ENCODE measurements around the gene SOHLH1.

Gene SOHLH1

DNA sequence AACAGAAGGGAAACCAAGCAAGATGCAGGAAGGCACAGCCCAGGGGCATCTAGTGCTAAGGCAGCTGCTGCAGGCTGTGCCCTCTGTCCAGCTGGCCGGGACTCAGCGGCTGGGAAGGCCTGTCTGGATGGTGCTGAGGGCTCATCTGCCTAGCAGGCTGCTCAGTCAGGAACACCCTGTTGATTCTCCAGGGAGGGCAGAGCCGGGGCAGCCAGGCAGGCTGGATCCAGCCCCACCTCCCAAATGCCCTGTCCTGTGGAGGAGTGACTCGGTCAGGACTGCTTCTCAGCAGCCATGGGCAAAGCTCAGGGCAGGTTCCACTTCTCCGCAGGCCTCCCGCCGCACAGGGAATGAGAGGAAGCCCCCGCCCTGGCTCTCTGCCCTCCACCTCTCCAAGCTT is 44.0 kb downstream of the SOHLH1 start:
- DNase-seq: no peak

DNA sequence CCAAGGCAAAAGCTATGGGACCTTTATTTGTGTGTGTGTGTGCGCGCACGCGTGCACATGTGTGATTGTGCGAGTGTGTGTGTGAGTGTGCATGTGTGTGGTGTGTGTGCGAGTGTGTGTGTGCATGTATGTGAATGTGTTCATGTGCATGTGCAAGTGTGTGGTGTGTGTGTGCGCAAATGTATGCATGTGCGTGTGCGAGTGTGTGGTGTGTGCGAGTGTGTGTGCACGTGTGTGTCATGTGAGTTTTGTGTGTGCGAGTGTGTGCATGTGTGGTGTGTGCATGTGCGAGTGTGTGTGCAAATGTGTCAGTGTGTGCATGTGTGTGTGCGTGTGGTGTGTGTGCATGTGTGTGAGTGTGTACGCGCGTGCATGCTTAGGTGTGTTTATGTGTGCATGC is 48.9 kb downstream of the SOHLH1 start:
- DNase-seq: no peak

DNA sequence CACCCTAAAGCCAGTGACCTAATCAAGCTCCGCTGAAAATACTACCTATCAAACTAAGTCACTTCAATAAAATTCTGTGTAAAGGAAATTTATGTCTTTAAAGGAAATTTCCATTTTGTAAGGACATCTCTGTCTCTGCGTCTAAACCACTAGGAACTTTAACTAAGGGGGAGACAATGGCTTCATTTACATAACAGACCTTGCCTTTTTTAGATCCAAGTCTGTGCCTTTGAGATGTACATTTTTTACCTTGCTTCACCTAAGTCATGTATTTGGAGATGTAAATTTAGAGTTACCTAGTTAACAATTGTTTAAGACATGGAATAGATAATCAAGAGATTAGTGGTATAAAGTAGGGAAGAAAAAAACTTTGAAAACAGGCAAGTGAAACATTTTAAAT is 49.8 kb downstream of the SOHLH1 start:
- no peak for DNase-seq

DNA sequence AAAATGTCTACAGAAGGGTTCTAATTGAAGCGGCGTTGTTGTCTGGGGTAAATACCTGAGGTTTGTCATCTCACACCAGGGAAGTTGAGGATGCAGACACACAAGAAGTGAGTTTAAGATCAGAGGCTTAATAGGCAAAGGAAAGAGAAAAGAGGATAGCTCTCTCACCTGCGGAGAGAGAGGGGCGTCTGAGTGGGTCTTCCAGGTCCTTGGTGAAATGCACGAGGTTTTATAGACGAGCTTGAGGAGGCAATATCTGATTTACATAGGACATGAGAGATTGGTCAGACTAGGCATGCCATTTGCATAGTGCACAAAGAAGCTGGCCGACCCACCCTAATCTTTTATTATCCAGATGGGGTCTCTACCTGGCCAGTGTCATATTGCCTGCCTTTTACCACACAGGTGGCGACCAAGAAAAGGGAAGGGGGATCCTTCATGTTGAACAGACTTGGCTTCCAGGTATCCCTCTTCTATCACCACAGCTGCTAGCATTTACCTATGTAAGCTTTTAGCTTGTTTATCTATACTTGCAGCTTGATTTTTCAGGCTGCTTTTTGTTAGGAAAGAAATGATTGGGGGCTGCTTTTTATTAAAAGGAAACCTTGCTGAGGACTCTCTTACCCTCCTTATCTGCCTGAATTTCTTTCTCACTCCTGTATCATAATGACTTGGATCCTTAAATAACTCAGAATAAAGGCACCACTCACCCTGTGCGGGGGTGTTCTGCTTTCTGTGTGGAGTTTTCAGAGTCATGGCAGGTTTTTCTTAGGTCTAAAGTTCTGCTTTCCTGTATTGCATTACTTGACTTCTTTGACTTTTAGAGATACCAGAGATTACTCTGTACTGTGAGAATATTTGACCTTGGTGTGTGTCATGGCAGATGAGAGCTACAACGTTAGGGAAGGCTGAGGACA is 50.5 kb downstream of the SOHLH1 start:
- no peak for DNase-seq

DNA sequence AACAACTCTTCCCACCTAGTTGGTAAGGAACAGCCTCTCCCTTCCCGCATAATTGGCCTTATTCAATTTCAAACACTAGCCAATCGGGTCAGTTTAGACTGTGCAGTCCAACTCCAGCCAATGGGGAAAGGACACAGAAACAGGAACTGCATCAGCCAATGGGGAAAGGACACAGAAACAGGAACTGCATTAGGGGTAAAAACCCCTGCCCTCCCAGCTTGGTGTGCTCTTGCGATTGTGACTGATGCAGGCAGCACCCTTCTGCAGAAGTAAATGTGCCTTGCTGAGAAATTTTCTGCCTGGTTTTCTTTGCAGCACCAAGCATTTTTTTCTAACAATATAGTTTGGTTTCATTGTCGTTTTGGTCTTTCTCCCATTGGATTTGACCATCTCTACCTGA is 51.4 kb downstream of the SOHLH1 start:
- no peak for DNase-seq

DNA sequence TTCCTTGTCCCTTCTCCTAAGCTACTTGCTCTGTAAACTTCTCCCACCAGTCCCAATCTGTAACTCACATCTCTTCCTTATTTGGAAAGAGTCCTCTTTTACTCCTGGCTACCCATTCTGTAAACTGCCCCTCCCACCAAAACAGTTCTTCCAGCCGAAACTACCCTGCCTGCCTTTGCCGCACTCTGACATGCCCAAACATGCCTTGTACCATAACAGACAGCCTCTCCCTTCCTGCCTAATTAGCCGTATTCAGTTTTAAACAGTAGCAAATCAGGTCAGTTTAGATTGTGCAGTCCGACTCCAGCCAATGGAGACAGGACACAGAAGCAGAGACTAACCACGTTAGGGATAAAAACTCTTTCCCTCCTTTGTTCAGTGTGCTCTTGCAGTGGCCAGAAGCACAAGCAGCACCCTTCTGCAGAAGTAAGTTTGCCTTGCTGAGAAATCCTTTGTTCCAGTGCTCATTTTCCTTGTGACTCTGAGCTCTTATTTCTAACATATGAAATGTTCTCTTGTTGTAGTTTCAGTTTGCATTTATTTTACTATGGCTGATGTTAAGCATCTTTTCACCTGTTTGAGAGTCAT is 54.6 kb downstream of the SOHLH1 start:
- DNase-seq: no peak

Data from activated CD8-positive, alpha-beta memory T cell treated with anti-CD3 and anti-CD28 coated beads for 24 hours (primary cell).